Measurements from ENCODE around the gene SLC45A1. TPM values are rescaled to one million over a fixed set of nuclear protein-coding genes. Genes with fewer than 3 reads are reported as not detected.

The SLC45A1 gene
- total and polyA plus RNA-seq, 2 donors (not counting 1 experiment from before 2014, with no cell fraction given): 0.54 to 0.64 TPM

DNA sequence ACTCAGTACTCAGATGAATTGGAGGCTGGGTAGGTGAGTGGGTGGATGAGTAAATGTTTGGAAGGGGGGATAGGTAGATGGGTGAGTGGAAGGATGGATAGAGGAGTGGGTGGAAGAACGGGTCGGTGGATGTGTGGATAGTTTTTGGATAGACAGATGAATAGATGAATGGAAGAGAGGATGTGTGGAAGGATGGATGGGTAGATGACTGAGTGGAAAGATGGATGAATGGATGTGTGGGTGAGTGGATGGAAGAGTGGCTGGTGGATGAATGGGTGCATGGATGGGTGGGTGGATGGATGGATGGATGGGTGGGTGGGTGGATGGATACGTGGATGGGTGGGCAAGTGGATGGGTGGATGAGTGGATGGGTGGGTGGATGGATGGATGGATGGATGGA is 3.7 kb downstream of the SLC45A1 start:
- POLR2A ChIA-PET: no interaction called here
- Histone ChIP-seq H3K36me3 (replicated peaks in 1 of 2; ENCODE audit: control extremely low read depth in 1 of 2, control insufficient read depth in 1 of 2, extremely low read depth in 1 of 2, insufficient read depth in 2 of 2, low read length in 1 of 2) (no peaks in the 10 kb centered on the region), H3K4me3 (ENCODE audit: control extremely low read depth in 1 of 5, extremely low read depth in 1 of 5, insufficient read depth in 1 of 5, low read depth in 2 of 5, low read length in 4 of 5) (no peak overlapping the region), H3K9ac (ENCODE audit: low read length) (no peak overlapping the region), H3K27ac (ENCODE audit: low read length in 2 of 2) (no peak overlapping the region), H3K27me3 (replicated peaks in 1 of 4; ENCODE audit: control extremely low read depth in 1 of 4, control insufficient read depth in 3 of 4, insufficient read depth in 4 of 4, low read length in 3 of 4) (peaks cover 0 to 21% (median 6%) of the 10 kb centered on the region in 4 experiments), H3K79me2 (ENCODE audit: control insufficient read depth, insufficient read depth, low read length) (no peaks in the 10 kb centered on the region), H3K9me3 (ENCODE audit: control extremely low read depth in 1 of 3, control insufficient read depth in 2 of 3, insufficient read depth in 1 of 3, low read length in 2 of 3) (peaks cover 0 to 10% (median 0%) of the 10 kb centered on the region in 3 donors), H3K4me1 (ENCODE audit: control insufficient read depth in 2 of 2, insufficient read depth in 2 of 2, low read length in 2 of 2) (peaks cover 11 to 14% of the 10 kb centered on the region in 2 donors), H2AFZ (ENCODE audit: insufficient read depth, low read depth, low read length, poor library complexity, severe bottlenecking) (no peak overlapping the region), H3K4me2 (replicated peaks; ENCODE audit: low read depth, low read length, poor library complexity, severe bottlenecking) (no peak overlapping the region), H4K20me1 (ENCODE audit: control insufficient read depth, insufficient read depth, low read length, poor library complexity, severe bottlenecking) (no peaks in the 10 kb centered on the region)
- peaks cover 3% of the 10 kb centered on the region for H3K9me3 Mint-ChIP-seq (ENCODE audit: insufficient read depth)
- 95% methylated on average over 3 of the region's 3 CpGs for whole genome bisulfite sequencing (ENCODE audit: insufficient coverage)
- DNase-seq (no peak), ATAC-seq (ENCODE audit: low read depth) (no peak)
- H3K4me3 Mint-ChIP-seq: no peak overlapping the region
- no peak overlapping the region for H3K27ac Mint-ChIP-seq
- H3K27me3 Mint-ChIP-seq: peaks cover 20% of the 10 kb centered on the region
- CTCF ChIA-PET: interaction anchor here (0.7 kb wide), 1 partner anchor 306 kb away, joined by 3 read pairs; no protein-coding TSS in a partner anchor
- H3K4me1 Mint-ChIP-seq: peaks cover 11% of the 10 kb centered on the region
- intact Hi-C loops (cut with micrococcal nuclease): no loop called here
- TF ChIP-seq, protein P1, sequence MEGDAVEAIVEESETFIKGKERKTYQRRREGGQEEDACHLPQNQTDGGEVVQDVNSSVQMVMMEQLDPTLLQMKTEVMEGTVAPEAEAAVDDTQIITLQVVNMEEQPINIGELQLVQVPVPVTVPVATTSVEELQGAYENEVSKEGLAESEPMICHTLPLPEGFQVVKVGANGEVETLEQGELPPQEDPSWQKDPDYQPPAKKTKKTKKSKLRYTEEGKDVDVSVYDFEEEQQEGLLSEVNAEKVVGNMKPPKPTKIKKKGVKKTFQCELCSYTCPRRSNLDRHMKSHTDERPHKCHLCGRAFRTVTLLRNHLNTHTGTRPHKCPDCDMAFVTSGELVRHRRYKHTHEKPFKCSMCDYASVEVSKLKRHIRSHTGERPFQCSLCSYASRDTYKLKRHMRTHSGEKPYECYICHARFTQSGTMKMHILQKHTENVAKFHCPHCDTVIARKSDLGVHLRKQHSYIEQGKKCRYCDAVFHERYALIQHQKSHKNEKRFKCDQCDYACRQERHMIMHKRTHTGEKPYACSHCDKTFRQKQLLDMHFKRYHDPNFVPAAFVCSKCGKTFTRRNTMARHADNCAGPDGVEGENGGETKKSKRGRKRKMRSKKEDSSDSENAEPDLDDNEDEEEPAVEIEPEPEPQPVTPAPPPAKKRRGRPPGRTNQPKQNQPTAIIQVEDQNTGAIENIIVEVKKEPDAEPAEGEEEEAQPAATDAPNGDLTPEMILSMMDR (IDR thresholded peaks at IDR 0.05): no peak
- no peak for TF ChIP-seq EZH2 (IDR thresholded peaks at IDR 0.05; ENCODE audit: borderline replicate concordance, insufficient read depth, low read depth, low read length, poor library complexity, severe bottlenecking)

DNA sequence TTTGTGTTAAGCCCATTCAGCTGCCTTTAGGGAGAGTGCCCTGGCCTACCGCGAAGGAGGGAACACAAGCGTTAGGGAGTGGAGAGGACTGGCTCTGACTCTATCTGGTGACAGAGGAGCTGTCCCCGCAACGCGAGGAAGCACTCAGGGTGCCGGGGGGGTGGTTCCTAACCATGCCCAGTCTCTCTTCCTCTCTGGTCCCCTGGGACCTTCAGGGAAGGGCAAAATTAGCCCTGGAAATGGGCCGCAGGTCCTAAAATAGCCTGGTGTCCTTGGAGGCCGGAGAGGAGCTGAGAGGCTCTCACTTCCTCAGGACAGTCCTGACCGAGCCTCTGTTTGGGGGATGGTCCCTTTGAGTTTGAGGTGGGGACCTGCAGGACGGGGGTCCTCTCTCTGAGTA is 5.8 kb downstream of the SLC45A1 start:
- ATAC-seq (ENCODE audit: low read depth): no peak
- WGBS (ENCODE audit: insufficient coverage): 75% methylated on average over 11 of the region's 11 CpGs
- TF ChIP-seq, protein P1 (IDR thresholded peaks at IDR 0.05): no peak
- no peak for TF ChIP-seq EZH2 (IDR thresholded peaks at IDR 0.05; ENCODE audit: borderline replicate concordance, insufficient read depth, low read depth, low read length, poor library complexity, severe bottlenecking)

More for the DNA sequence above, 5.8 kb downstream of the SLC45A1 start:
- H3K27me3 ChIP-seq (replicated peaks in 1 of 4; ENCODE audit: control extremely low read depth in 1 of 4, control insufficient read depth in 3 of 4, insufficient read depth in 4 of 4, low read length in 3 of 4): peaks cover 0 to 5% (median under 1%) of the 10 kb centered on the region in 4 experiments
- no peak overlapping the region for H3K27ac Mint-ChIP-seq
- H3K9me3 ChIP-seq (ENCODE audit: control extremely low read depth in 1 of 3, control insufficient read depth in 2 of 3, insufficient read depth in 1 of 3, low read length in 2 of 3): peaks cover 0 to 6% (median 0%) of the 10 kb centered on the region in 3 donors
- H3K4me2 ChIP-seq (replicated peaks; ENCODE audit: low read depth, low read length, poor library complexity, severe bottlenecking): no peak overlapping the region
- H4K20me1 ChIP-seq (ENCODE audit: control insufficient read depth, insufficient read depth, low read length, poor library complexity, severe bottlenecking): no peaks in the 10 kb centered on the region
- POLR2A ChIA-PET: no interaction called here
- no peak overlapping the region for H3K4me3 ChIP-seq (ENCODE audit: control extremely low read depth in 1 of 5, extremely low read depth in 1 of 5, insufficient read depth in 1 of 5, low read depth in 2 of 5, low read length in 4 of 5)
- no peak overlapping the region for H3K4me3 Mint-ChIP-seq
- no peak overlapping the region for H2AFZ ChIP-seq (ENCODE audit: insufficient read depth, low read depth, low read length, poor library complexity, severe bottlenecking)
- H3K27ac ChIP-seq (ENCODE audit: low read length in 2 of 2): no peak overlapping the region
- CTCF ChIA-PET: no interaction called here
- H3K27me3 Mint-ChIP-seq: peaks cover 13% of the 10 kb centered on the region
- no peaks in the 10 kb centered on the region for H3K36me3 ChIP-seq (replicated peaks in 1 of 2; ENCODE audit: control extremely low read depth in 1 of 2, control insufficient read depth in 1 of 2, extremely low read depth in 1 of 2, insufficient read depth in 2 of 2, low read length in 1 of 2)
- peaks cover 6% of the 10 kb centered on the region for H3K4me1 Mint-ChIP-seq
- DNase-seq: no peak
- peaks cover under 1 to 1% of the 10 kb centered on the region in 2 donors for H3K4me1 ChIP-seq (ENCODE audit: control insufficient read depth in 2 of 2, insufficient read depth in 2 of 2, low read length in 2 of 2)
- H3K9ac ChIP-seq (ENCODE audit: low read length): no peak overlapping the region
- no peaks in the 10 kb centered on the region for H3K79me2 ChIP-seq (ENCODE audit: control insufficient read depth, insufficient read depth, low read length)
- intact Hi-C loops (cut with micrococcal nuclease): no loop called here
- H3K9me3 Mint-ChIP-seq (ENCODE audit: insufficient read depth): peaks cover 3% of the 10 kb centered on the region
